SKM-1 treated with dmso at 0.1 percent for 144 hours (cell line): ENCODE results near the gene NEK4.
"Not testable (repeated sequence)": the region's sequence is repeated elsewhere in the genome, so short reads cannot be mapped to it uniquely, and the experiment has no call there.

Experiments used
- DNase-seq: peaks from one replicate; lab custom pipeline; 2025; ENCODE audit not compliant: unreplicated experiment; lab: John Stamatoyannopoulos, UW

NEK4 gene

DNA sequence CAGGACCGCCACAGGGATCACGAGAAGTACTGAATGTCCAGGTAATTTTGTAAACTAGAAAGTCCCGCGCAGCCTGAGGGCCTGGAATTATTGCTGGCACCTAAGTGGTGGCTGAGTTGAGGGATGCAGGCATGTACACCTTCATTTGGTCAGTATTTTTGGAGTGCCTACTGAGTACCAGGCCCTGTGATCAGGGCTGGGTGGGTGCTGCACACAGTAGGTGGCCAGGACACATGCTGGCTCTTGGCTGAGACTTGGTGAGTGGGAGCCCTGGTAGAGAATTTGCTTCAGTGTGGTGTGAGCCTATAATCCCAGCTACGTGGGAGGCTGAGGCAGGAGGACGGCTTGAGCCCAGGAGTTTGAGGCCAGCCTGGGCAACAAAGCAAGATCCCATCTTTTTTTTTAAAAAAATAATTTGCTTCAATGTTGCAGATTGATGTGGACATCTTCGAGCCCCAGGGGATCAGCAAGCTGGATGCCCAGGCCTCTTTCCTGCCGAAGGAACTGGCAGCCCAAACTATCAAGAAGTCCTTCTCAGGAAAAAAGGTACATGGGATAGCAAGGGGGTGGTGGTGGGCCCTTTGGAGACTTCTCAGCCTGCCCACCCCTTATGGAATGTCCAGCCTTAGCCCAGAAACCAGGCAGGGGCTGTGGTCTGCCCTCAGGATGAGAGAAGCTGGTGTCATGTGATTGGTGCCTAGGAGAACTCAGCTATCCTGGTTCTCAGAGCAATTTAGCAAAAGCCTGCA, 9.3 kb upstream of the NEK4 start:
- DNase-seq, result no peak

DNA sequence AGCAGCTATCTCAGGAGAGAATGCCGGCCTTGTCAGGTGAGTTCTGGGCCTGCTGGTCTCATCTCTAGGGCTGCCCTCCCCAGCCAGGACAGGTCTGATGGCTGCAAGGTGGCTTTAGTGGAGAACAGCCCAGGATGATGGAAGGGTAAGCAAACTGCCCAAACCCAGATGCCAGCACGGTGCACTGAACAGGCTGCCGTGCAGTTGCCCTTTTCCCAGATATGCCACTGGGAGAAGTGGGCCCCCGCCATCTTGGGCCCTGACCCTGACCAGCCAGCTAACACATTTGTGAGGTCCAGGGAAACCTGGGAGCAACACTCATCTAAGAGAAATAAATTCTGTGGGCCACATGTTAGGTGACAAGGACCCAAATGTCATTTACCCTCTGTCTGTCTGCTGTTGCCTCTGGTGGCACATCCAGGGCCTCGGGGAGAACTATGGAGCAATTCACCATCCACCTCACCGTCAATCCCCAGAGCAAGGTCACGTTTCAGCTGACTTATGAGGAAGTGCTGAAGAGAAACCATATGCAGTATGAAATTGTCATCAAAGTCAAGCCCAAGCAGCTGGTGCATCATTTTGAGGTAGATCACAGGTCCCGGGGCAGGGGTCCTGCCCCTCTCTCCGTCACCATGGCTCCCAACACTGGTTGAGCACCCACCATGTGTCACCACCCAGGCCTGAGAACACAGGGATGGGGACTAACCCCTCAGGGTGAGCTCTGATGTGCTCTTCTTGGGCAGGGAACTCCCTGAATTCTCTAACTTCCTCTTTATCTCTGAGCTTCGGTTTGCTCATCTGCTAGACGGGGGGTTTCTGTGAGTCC, 8.5 kb upstream of the NEK4 start:
- peak; percentile 63 for DNase-seq

DNA sequence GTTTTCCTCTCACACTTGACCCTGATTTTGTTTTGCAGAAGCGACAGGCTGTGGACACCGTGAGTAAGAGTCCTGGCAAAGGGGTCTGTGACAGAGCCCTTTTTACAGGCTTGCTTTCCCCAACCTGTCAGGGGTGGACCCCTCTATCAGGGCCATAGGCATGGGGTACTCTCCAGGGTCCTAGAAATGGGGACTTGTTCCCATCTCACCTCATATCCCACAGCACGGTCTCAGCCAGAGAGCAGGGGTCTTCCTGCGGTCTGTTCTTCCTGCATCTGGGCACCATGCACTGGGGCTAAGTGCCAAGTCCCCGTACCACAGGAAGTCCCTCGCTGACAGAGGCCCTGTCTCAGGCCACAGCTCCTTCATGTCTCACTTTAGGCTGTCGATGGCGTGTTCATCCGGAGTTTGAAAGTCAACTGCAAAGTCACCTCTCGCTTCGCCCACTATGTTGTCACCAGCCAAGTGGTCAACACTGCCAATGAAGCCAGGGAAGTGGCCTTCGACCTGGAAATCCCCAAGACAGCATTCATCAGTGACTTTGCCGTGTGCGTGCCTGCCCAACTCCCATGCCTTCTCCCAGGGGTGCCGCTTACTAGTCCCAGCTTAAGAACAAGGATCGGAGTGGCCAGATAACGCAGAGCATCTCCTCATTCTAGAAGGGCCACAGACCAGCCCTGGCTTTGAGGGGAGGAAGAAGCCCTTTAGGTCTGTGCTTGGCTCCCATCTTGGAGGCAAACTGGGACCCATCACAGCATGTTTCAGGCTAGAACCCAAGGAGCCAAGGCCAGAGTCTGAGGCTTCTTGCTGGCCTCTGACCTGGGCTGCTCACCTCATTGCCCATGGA, 7.4 kb upstream of the NEK4 start:
- DNase-seq, result no peak

DNA sequence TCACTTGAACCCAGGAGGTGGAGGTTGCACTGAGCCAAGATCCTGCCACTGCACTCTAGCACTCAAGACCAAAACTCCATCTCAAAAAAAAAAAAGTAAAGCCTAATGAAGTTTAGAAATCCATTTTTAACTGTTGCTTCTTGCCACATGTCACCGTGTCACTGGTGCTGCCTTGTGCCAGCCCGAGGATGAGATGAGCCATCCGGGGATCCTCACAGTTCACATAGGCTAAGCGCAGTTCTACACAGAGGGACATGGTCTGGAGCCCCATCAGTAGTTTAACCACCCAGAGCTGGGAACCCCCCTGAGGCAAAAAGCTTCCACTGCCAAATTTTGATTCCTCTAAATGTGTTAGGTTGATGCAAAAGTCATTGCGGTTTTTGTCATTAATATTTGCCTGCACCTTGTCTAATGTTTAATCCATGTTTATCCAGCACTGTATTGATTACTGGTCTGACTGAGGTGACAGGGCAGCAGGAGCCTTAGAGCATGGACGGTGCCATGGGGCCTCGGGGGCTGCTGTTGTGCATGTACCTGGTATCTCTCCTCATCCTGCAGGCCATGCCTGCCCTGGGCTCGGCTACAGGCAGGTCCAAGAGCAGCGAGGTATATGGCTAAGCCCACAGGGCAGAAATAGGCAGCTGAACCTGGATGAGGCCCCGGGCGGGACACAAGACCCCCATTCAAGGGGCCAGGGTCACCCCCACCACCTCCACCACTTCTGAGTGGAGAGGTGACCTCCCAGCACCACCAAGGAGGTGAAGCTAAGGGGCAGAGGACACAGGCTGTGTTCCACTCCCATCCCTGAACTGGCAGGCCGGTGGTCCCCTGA, 6.6 kb upstream of the NEK4 start, which contains the start of gene ITIH1:
TSS of gene ITIH1 (plus strand) at position 473 of the 832 bp plus-strand sequence. CDS start at position 490, 17 bp downstream.
- DNase-seq, result no peak

DNA sequence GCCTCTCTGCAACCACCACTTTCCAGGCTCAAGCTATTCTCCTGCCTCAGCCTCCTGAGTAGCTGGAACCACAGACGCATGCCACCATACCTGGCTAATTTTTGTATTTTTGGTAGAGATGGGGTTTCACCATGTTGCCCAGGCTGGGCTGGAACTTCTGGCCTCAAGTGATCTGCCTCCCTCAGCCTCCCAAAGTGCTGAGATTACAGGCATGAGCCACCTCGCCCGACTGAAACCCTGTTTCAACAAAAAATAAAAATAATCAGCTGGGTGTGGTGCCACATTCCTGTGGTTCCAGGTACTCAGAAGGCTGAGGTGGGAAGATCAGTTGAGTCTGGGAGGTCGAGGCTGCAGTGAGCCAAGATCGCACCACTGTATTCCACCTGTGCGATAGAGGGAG, 5.7 kb upstream of the NEK4 start:
- DNase-seq, result not testable (repeated sequence)

DNA sequence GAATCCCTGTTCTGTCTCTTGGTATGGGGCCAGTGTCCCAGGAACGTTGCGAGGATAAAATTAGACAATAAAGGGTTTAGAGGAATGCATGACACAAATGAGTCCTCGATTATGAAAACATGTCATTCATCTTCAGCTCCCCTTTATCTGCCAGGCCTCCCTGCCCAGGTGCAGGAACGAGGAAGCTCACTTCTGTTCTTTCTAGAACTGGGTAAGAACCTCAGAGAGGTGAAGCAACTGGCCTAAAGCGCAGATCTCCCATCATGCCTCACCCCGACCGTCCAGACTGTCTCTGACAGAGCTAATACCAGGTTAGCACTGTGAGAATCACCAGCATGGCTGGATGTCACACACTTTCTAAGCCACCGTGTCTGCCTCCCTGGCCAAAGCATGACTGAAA, 5.1 kb upstream of the NEK4 start:
- DNase-seq, result no peak

DNA sequence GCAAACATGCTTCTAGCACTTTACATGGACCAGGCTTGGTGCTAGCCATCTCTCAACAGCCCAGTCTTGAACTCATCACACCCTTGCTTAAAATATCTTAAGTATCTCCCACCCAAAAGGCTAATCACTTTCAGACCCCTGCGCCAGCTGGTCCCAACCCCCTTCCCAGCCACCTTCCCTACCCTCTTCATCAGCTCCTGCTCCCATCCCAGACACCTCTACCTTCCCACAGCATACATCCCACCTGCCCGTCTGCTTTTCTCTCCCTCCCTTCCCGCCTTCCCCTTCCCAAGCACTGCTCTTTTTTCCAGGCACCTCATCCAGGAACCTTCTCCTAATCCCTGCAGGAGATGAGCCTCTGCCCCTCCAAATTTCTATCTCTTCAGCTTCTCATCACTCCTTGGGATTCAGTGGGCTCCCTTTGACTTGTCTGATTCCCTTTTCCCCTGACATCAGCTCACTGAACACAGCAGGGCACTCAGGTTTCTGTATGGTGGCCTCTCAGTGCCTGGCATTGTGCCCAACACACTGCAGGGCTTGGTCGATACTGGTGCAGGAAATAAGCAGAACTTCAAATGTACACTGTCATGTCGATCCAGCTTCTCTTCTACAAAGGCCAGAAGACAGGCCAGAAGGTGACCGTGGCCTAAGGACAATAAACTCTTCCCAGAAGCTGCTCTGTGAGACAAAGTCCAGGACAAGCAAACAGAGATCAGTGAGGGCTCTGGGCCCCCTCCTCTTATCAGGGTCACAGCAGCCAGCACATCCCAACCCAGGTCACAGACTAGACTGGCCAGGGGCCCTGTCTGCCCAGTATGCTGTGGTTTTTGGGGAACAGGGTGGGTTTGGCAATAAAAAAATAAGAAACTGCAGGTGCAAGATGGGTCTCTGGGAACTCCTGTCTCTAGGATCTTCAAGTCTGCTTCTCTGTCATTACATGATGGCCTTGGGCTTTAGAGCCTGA, 4.4 kb upstream of the NEK4 start:
- DNase-seq, result no peak

DNA sequence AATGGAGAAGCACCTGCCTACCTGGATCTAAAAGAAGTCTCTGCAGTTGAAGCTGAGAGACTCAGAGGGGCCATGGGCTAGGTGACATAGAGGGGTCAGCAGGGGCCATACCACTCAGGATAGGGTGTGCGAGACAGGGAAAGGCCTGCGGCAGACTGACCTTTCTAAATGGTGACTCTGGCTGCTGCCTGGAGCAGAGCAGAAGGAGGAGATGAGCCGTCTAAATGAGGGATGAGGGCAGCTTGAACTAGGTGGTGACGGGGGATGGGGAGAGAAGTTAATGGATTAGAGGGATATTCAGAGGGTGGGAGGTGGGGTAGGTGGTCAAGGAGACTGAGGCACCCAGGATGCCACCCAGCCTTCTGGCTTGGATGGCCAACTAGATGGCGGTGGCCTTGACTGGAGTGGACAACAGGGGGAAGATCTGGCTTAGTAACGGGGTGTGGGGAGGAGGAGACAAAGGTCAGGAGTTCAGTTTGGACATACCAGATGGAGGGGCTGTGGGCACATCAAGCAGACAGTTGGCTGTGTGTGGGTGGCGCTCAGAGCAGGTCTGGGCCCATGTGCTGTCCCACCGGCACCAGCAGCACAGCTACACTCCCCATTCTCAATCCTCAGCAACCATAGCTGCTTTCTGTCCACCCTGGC, 3.5 kb upstream of the NEK4 start:
- no peak for DNase-seq

DNA sequence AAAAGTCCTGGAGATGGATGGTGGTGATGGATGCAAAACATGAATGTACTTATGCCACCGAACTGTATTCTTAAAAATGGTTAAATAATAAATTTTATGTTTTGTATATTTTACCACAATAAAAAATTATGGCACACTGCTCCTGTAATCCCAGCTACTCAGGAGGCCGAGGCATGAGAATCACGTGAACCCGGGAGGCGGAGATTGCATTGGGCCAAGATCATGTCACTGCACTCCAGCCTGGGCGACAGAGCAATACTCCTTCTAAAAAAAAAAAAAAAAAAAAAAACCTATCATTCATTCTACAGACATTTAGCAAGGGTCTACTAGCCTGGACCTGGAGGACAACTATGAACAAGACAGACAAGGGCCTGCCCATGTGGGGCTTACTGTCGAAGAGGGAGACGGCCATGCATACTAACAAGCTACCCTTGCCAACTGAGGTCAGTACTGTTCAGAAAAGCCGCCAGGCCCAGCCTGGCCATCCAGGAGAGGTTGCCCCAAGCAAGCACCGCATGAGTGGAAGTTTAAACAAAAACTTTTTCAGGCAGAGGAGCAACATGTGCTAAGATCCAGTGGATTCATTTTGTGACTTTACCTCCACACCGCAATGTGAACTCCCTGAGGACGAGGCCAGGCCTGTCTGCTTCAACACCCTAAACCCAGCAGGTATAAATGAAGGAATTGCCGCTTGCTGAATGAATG, 2.8 kb upstream of the NEK4 start:
- no peak for DNase-seq

DNA sequence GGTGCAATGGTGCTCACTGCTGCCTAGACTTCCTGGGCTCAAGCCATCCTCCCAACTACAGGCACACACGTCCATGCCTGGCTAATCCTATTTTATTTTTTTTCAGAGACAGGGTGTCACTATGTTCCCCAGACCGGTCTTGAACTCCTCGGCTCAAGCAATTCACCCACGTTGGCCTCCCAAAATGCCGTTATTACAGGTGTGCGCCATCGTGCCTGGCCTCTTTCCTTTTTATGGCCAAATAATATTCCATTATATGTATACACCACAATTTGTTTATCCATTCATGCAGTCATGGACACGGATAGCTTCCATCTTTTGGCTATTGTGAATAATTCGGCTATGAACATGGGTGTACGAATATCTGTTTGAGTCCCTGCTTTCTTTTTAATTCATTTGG, 962 bp upstream of the NEK4 start:
- no peak for DNase-seq

DNA sequence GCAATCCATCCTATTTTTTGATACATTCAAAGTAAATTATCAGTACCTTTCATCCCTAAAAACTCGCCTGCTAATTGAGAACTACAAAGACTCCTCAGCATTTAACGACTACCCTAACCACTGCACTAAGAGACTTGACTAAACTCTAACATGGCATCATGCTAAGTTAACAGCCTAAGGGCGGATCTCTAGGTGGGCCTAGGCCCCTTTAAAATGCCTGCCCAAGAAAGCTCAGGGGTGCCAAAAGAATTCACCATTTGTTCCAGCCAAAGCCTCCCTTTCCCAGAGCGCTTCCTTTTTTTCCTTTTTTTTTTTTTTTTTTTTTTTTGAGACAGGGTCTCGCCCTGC, 568 bp upstream of the NEK4 start:
- DNase-seq, result no peak

DNA sequence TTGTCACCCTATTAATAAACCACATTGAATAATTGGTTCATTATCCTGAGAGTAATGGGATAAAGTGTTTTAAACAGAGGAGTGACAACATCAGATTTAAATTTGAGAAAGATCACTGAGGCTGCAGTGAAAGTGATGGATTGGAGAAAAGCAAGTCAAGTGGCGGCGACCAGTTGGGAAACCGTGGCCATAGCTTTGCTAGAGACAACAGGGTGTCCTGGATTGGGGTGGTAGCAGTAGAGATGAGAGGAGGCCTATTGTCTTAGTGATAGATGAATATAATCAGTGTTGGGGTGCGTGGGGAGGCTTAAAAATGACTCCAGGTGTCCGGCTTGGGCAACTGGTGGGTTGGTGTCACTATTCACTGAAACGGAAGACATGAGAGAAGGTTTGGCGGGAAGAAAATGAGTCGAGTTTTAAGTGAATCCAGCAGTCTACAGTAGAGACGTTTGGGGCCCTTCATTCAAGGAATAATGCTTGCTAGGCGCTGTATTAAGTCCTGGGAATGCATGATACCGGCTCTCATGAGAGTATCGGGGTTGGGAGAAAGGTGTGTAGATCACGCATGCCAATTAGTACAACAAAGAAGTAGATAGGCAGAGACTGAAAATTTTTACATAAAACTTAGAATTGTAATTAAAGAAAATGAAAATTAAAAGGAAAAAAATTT, 819 bp downstream of the NEK4 start:
- no peak for DNase-seq

DNA sequence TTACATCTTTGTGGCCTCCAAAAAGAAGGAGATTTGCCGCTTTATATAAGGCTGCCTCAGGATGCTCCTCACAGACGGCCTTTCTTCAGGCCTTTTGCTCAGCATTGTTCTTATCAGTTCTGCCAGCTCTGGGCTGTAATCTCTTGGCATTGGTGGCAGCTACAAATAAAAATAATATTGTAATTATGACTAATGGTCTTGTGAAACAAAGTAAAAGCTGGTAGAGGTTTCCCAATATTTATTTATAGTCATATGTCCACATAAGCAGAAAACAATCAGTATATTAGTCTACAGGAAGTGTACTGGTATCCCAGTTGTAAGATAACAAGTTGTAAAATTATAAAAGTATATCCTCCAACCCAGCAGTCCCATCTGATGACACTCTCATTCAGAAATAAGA, 7.3 kb downstream of the NEK4 start:
- DNase-seq, result no peak

DNA sequence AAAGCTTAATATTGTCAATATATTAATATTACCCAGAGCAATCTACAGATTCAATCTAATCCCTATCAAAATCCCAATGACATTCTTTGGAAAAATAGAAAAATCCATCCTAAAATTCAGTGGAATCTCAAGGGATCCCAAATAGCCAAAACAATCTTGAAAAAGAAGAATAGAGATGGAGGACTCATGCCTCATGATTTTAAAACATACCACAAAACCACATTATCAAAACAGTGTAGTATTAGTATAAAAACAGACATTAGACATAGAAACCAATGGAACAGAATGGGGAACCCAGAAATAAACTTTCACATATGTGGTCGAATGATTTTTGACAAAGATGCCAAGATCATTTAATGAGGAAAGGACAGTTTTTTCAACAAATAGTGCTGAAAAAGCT, 14.6 kb downstream of the NEK4 start:
- DNase-seq, result no peak

DNA sequence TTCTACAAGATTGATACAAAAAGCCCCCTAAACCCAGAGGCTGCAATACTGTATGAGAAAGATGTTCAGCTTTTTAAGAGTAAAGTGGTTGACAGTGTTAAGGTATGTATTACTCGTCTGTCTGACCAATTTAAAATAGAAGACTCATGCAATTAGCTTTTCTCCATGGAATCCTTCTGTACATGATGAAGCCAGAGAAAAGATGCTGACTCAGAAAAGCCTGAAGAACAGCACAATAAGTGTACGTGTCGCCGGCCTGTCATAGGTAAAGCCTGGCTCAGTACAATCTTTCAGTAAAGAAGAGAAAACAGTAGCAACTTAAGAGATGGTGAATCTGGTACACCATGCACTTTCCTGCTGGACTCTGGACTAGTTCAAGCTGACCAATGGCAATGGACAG, 16.4 kb downstream of the NEK4 start:
- no peak for DNase-seq

DNA sequence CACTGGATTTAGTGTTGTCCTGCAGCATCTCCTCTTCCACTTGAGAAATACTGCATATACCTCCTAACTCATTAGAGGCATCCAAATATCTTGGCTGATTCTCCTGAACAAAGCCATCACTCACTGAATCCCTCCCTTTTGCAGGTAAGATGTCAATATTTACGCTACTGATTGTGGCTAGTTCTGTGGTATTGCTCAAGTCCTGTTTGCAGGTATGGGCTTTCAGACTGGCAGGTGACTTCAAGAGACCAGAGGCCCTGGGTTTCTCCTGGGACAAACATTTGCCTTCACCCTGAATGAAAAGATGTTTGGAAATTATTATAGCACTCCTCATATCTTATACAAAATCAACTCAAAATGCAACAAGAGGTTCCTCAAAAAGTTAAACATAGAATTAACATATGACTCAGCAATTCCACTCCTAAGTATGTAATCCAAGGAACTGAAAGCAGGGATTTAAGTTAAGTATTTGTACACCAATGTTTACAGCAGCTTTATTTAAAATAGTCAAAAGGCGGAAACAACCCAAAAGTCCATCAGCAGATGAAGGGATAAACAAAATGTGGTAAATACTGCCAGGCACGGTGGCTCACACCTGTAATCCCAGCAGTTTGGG, 18.6 kb downstream of the NEK4 start:
- no peak for DNase-seq

DNA sequence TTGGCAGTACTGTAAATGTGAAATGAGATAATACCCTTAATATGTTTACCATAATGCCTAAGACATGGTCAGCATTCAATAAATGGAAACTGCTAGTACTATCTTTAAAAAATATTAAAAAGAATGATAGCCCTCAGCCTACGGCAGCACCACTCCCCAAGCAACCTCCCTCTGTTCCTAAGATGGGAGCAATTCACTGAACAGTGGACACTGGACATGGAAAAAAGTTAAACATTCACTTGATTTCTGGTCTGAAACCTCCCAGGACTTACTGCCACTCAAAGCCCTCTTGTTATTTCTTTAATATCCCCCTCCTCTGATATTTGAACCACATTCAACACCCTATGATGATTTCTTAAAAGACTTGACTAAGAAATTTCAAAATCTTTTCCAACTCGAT, 27.0 kb downstream of the NEK4 start:
- DNase-seq, result no peak

DNA sequence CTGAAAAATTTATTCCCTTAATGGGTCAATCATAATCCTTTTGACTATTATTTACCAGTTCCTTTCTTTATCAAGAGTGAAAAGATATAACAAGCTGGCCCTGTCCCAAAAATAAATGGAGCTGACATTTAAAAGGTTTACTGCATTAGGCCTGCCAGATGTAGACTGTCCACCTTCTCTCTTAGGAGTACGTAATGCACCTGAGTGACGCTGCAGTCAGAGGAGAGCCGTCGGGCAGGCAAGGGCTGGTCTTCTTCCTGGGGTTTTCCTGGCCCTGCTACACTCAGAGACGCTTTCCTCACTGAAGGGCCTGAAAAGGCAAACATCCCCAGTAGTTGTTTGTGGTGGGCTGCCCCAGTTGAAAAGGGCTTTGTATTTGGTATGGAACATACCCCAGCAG, 27.6 kb downstream of the NEK4 start:
- DNase-seq, result no peak
